NCI-H128 (cell line): ENCODE results near the gene TBC1D7.

Experiments used
- DNase-seq: peaks from one replicate; lab custom pipeline; 2025; ENCODE audit not compliant: unreplicated experiment; lab: John Stamatoyannopoulos, UW

The TBC1D7 gene

DNA sequence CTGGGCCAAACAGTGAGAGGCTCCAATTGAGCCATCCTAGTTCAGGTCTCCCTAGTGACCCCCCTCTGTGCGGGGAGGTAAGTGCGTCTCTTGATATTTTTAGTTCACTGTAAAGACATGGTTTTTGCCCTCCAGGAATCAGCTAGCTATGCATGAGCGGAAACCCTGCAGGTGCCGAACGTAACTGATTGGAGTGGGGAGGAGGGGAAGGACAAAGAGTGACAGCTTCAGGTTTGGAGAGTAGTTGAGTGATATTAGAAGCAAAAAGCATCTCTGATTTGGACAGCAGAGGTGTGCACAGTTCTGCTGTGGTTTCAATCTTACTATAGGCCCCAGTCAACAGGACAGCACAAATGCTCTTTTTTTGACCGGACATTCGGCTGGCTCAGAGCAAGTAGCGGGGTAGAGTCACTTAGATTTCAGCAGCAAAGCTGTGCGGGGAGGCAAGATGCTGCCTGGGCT lies 31.8 kb downstream of the TBC1D7 start:
- peak; percentile 22 for DNase-seq

DNA sequence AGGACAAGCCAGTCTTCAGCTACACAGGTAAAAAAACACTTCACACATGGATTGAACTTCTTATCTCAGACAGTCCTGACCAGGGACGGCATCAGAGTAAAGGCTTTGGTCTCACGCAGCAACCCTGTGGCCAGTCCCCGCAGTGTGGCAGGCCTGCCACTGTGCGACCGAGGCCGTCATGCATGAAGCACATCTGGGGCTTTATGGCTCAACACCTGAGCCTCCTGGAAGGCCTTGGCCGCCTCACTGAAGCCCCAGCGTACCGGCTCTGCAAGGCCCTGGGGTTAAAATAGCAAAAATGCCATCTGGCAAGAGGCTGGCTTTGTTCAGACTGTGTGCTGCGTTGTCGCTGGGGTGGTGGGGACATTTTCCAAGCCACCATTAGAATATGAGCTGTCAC lies 32.8 kb downstream of the TBC1D7 start:
- no peak for DNase-seq

DNA sequence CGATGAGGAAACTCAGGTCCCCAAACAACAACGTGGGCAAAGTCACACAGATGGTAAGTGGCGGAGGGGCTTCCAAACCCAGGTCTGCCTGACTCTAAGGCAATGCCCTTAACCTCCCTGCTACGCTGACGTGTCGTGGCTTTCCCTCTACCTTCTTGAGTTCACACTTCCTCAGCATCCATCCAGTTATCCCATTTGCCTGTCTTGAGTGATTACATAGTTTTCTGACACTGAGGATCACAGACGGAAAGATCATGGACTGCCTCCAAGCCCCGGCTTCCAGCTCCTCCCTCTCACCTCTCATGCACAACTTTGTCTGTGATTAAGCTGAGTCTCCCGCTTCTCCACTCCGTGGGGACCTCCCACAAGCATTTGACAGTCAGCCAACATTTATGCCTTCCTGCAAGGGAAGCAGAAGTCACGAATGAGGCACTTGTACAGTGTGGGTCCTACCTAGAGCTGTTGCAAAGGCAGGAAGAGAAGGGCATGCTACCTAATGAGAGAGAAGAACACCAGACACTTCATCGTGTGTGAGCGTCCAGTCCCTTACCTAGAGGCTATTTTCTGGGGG lies 33.8 kb downstream of the TBC1D7 start:
- DNase-seq, result no peak

DNA sequence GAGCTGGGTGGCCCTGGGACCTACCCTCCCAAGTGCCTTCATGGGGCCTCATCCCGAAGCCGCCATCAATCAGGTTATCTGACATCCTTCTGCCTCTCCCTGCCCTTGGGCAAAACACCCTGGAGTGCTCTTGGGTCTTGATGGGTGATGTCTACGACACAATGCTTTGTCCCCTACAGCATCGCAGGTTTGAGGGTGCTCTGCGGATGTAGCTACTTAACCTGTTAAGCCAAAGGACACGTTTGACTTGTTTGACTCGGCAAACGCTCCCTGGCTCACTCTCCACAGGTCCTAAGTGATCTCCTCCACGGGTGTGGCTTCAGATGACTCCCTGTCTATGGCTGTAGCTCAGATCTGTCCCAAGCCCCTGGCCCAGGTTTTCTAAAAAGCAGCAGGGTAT lies 35.6 kb downstream of the TBC1D7 start:
- DNase-seq, result no peak

DNA sequence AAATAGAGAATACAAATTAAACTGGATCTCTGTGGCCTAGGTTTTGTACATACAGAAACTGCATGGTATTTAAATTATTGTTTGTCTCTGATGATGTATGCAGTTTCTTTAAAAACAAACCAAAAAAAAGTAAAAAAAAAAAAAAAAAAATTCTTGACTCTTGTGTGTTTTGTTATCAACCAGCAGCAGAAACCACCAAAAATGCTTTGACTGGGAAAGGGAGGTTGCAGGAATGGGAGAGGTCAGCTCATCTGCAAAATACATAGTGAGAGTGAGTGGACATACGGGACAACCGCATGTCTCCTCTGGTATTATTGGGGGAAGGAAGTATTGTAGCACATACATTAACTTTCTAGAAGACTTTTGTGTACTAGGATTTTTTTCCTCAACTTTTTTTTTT lies 38.0 kb downstream of the TBC1D7 start:
- no peak for DNase-seq

DNA sequence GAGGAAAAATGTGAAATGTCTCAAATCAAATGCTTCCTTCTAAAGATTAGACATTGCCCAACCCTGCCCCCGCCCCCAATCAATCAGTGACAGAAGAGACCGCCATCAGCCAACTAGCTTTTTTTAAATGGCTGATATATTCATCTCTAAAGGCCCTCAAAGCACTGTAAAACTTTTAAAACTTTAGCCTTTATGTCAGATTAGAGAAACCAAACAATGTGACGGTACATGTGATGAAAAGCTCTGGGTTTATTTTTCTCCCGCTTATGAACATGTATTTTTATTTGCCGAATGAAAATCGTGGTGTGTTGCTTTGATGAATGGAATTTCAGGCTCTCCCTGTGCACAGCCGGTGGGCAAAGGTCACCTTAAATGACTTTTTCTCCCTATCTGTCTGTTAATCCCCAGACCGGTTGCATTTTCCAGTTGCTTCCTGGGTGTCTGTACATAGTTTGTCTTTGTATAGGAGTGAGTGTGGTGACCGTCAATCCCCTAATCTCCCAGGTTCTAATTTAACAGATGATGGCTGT lies 38.5 kb downstream of the TBC1D7 start:
- DNase-seq, result no peak

DNA sequence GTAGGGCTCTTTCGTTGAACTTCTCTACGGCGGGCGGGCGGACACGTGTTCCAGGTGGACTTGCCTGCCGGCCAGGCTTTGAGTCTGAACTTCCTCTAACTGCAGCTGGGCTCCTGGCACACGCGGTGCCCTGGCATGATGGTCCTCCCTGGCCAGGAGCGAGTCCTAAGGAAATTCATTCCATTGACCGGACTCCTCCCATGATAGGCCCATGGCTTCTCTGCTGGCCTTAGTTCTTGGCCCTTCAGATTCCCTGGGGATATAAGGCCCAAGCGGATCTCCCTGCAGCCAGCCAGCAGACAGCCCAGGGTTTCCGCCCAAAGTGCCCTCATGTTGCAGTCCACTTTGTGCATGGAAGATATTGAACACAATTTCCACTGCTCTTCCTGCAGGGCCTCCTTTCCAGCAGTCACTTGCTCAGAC lies 39.4 kb downstream of the TBC1D7 start:
- no peak for DNase-seq

DNA sequence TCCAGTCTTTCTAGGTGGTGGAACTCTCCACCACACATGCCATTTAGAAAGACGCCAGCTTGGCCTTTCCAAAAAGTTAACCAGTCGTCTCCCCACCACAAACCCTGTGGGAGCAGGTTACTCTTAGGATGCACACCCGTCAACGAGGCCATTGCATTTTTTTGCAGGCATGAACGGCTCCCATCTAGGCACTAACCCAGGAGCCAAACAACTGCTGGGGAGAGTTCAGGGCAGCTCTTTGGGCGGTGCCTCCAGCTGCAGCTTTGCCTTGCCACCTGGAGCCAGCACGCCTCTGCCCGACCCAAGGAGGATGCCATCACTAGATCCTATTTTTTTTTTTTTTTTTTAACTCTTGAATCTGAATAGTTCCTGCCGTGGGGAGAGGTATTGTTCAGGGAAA lies 39.9 kb downstream of the TBC1D7 start:
- no peak for DNase-seq

DNA sequence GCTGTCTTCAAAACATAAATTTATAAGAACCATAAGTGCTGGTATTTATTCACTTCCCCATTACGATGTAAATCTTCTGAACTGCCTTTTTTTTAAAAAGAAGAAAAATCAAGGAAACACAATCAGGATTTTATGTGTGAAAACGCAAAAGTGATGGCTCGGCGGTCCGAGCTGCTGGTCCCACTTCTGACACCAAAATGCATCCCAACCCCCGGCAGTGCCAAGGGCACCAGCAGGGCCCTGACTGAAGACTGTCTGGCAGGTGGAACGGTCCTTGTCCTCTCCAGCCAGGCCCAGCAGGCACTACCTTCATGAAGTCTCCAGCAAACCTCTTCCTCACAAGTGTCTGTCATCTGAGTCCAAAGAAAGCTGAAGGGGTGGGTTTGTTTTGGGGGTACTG lies 41.2 kb downstream of the TBC1D7 start:
- no peak for DNase-seq

DNA sequence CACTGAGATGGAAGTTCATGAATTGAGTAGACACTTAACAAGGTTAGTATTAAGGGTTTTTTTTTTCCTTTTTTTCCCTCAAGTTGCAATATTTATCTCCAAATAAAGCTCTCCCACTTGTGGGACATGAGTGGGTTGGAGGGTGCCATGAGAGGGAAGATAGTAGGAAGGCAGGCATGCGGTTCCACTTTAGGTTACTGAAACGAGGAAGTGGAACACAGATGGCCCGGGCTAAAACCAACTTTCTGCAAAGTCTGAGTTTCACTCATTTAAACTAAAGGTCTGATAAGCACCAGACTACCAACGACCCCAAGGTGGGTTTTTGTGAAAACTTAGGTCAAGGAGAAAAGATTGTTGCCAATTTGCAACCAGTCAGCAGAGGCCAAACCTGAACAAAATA lies 42.2 kb downstream of the TBC1D7 start:
- no peak for DNase-seq

DNA sequence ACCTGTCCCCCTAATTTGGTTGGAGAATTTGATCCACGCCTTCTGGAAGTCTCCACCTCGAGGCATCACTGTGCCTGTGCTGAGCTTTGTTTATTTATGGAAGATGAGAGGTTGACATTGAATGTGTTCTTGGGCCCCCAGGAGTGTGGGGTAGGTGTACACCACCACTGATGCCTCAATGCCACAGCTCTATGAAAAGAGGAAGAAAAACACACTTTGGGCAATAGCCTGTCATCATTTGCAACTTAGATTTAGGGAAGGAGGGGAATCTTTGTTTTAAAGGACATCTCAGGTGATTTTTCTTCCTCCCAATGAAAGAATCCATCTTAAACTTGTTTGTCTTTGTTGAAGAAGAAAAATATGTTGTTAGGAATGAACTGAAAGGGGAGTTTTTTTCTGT lies 42.6 kb downstream of the TBC1D7 start:
- DNase-seq, result no peak

DNA sequence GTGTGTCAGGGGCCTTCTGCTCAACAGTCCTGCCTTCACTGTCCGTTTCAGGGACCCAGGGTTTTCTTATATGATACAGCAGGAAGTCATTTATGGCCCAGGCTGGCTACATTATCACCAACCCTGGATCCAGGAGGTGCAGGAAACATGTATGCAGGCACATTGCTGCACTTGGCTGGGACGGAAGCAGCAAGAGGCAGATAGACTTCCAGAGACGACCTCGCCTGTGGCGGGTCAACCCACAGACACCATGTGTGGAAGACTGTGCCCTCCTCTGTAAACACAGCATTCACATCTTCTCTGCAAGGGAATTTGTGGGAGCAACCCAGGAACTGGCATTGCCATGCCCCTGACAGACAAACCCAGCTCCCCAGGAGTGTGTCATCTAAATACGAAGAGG lies 43.7 kb downstream of the TBC1D7 start:
- no peak for DNase-seq

DNA sequence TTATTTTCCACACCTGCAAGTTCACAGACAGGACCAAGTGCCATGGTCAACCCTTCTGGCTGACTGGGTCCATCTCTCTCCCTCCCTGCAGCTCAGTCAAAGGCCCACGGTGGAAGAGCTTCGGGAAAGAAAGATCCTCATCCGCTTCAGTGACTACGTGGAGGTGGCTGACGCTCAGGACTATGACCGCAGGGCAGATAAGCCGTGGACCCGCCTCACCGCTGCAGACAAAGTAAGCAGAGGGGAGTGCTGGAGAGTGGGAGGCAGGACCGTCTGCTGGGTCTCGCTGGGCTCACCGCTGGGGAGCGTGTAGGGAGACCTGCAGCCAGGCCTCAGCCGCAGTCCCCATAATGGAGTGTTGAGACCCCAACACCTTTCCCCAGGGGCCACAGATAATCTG lies 45.0 kb downstream of the TBC1D7 start:
- DNase-seq, result no peak

DNA sequence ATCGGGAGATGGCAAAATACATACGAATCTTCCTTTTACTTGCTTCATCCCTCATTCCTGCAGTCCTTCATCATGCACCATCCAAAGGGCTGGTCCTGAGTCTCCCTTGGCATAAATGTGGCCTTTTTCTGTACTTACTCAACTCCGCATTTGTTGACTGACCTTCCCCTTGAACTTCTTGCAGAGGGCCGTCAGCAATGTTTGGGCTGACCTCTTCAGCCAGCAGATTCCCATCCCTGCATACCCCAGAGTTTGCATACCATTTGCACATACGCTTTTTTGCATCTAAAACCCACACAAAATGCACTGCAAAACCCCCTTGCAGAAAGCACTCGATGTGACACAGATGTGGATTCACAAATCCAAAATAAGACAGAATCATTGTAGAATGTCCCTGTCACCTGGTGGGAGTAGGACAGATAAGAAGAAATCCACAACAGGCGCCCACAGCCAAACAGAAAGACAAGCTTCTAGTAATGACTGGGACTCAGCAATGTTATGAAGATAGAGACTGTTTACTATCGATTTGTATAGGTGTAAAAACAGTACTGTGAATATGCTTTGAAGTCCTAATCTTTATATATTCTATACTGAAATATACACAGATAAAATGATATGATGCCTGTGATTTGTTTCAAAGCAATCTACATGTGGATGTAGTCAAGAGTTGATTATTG lies 45.8 kb downstream of the TBC1D7 start:
- DNase-seq, result no peak

DNA sequence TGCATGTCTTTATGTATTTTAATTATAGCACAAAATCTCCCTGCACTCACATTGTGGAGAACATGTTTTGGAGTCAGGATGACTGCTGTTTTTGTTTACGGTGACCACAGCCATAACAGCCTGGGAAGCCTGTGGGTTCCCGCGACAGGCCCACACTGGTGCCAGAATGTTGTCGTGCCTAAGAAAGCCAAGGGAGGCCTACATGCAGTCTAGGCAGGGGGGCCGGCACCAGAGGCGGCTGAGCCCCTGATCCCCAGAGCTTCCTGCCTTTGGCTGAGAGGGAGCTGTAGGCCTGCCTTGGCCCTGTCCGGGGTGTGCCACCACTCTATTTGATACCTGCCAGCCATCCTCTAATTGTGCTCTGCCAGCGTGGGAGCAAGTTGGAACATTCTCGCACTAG lies 46.7 kb downstream of the TBC1D7 start:
- no peak for DNase-seq

DNA sequence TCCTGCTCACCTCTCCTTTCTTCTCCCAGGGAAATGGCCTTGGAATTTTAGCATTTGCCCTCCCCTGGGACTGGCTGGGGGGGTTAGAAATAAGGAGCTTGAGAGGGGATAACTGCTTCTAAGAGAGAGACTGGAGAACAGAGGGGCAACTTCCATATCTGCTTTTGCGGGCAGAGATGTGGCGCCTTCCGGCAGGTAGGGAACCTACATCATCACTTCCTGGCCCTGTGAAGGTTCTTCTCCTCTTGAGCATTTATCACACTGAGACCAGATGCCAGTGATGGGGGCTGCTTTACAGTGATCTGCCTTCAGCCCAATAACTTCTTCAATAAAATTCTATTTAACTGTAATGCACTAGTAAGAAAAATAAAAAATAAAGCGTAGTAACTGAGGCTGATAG lies 48.1 kb downstream of the TBC1D7 start:
- no peak for DNase-seq

DNA sequence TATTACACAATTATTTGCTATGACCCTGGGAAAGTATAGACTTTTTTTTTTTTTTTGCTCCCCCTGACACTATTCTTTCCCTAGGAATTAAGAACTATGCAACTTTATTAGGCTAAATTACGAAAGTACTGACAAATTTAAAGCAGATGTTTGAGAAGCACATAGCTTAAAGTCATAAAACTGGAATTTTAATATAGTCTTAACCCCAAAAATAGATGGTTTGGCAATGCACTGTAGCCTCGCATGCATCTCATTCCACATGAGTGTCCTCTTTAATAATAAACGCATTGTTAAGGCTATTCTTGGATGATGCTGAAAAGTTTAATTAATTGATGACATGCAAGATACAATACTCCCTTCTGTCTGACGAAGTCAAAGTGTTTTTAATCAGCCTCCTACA lies 49.3 kb downstream of the TBC1D7 start:
- DNase-seq, result no peak

DNA sequence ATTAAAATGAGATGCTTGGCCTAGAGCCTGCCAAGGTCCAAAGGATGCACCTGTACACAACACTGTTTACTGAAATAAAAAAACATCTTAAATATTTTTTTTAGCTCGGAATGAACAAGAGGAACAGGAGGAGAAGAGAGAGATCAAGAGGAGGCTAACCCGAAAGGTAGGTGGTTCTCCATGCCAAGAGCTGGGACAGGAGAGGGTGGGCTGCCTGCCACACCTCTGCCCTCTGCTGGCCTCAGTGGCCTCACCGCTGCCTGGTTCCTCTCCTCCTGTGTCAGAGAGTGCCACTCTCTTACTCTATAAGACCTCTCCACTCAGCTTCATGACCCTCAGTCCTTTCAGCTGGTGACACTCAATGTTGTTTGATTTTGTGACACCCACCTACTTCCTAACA lies 50.2 kb downstream of the TBC1D7 start:
- DNase-seq, result no peak

DNA sequence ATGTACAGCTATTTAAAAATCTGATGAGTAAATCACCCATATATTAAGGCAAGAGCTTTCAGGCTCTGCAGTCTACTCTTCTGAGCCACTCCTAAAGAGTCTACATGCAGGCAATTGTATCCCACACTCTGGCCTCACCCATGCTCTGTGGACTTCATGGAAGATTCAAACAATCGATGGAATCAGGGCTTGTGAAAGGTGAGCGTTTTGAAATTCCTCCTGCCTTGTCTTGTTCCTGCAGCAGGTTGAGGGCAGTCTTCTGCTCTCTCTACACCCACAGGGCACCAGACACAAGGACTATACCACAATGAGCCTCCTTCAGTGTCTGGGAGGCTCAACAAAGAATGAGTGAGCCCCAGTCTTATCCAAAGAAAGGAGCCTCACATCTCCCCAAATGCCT lies 51.1 kb downstream of the TBC1D7 start:
- no peak for DNase-seq

DNA sequence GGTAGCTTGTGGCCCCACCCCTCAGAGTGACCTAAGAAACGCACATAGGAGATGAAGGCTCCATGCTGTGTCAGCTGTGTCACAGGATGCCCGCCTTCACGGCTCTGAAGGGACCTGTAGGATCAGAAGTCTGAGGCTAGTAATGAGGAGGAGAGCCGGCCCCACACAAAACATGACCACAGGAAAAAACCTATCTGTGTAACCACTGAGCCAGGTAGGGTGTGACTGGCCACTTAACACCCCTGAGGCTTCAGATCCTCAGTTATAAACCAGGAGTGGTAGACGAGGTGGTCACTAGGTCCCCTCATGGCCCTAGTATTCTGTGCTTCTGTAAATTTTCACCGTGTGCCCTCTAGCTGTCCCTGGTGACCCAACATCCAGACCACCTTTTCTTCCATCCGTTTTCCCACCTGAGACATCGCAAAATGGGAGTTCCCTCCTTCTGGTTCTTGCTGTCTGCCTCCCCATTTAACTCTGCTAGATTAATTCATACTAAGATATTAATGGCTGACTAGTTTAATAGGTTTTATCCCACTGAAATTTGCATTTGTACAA lies 52.8 kb downstream of the TBC1D7 start:
- DNase-seq, result no peak

DNA sequence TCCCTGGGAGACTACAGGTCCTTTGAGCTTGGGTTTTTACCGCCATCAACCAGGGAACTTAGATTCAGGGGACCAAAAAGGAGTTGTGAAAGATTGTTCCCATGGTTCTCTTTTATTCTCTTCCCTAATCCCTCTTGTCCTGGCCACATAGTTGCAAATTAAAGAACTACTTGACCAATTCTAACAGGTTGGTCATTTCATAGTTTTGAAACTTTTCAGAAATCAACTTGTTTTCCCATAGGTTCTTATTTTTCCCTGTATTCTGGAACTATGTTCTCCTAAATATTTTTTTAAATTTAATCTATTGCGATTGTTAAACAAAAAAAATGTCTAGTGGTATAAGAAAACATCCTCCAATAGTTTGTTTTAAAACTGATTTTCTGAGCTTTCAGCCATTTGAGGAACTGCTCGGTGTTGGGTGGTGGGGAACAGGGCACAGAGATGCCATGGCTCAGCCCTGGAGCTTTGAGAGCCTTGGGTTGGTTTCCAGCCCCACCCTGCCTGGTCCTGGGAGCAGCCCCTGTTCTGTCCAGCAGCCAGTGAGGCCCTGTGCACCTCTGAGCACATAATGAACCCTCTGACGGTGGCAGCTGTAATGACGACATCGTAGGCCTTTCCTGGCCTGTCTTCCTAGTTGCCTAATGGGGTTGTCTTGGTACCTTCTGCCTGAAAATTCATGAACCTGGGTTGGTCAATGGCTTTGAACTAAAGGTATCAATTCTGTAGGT lies 53.5 kb downstream of the TBC1D7 start:
- DNase-seq, result no peak
